Right renal cortex interstitium (tissue), 3 donors: ENCODE measurements around the gene RCVRN. TPM values are rescaled to one million over a fixed set of nuclear protein-coding genes. Genes with fewer than 3 reads are reported as not detected.
"Not testable (repeated sequence)": the region's sequence is repeated elsewhere in the genome, so short reads cannot be mapped to it uniquely, and the experiment has no call there.

ENCODE experiments used
- DNase-seq, 3 donors: peaks; one replicate each; pipeline ENCODE4 v3.0.0-alpha.2; 2013; ENCODE audit warnings: low read depth in 3 of 3, low spot score in 2 of 3
- polyA plus RNA-seq, 3 donors: library from polyadenylated mRNA; unstranded; fragments of 120-200 nt; gene quantifications; one replicate each; pipeline ENCODE4 v1.2.1, GENCODE V29; 2013; ENCODE audit not compliant: insufficient read length in 3 of 3

RCVRN gene
- polyA plus RNA-seq, 3 donors = 0.22 to 0.37 (median 0.22) TPM

DNA sequence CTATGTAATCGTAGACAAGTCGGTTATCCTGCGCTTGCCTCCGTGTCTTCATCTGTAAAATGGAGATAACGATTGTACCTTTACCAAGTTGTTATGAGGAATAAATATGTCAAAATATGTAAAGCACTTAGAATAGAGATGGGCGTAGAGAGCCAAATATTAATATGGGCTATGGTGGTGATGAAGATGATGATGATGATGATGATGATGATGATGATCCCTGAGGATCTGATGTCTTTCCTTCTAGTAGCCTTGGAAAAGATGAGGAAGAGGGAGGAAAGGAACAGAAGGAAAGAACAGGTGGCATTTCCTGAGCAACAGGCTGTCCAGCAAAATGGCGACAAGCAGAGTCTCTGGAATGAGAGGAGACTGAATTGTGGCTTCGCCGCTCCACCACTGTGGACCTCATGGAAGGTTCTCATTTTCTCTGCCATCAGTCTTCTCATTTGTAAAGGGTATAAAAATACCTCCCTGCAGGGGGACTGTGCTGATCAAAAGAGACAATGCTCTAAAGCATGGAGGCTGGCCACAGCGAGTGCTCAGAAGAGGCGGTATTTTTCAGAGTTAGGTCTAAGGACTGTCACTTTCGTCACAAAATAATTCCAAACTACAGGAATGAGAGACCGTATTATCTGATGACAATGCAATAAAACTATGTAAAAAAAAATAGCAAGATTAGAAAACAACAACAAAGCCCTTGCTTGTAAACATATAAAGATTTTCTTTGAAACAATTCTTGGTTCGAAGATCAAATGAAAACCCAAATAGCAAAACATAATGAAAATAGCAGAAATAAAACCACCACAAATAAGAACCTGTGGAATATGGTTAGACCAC lies 17.2 kb upstream of the RCVRN start:
- no peak for DNase-seq

DNA sequence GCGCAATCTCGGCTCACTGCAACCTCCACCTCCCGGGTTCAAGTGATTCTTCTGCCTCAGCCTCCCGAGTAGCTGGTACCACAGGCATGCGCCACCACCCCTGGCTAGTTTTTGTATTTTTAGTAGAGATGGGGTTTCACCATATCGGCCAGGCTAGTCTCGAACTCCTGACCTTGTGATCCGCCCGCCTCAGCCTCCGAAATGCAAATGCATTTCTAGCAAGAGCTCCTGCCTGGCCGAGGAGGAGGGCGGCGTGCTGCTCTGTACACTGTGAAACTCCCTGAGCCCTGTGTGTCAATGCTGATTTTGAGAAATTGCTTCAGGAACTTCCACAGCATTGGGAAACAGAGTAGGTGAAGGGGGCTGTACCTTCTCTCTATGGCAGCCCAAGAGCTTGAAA lies 16.1 kb upstream of the RCVRN start:
- DNase-seq = not testable (repeated sequence)

DNA sequence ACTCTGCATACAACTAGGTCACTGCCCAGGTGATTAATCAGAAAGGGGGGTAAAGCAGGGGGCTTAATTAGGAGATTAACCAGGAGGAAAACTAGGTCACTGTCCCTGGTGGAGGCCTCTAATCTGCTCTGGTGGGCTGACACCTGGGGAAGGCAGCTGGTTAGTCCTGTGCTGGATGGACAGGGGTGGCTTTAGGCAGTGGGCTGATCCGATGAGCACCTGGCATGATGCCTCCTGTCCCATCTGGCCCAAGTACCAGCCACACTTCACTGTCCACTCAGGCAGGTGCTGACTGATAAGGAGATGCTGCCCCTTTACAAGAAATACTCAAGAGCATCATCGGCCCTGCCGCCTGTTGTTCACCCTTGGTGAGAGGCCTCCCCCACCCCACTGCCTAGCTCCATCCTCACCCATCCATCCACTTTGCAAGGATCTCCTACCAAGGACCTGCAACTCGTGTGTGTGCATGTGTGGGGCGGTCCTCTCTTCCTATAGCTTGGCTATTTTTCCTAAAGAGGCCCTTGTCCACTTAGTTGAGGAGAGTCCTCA lies 13.8 kb upstream of the RCVRN start:
- no peak for DNase-seq

DNA sequence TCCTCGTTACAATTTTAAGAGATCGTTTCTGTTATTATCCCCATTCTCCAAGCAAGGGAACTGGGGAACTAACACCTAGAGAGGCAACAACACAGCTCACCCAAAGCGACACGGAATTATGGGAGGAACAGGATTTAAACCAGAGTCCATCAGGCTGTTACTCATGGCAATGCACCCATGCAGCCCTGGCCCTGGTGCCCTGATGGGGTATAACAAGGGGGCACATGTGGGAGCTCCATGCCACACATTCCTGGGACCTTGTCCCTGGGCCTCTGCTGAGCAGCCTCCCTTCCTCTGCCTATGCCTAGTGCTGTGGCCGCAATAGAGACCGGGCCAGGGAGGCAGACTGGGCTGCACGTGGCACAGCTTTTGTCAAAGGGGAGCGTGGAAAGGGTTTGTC lies 13.3 kb upstream of the RCVRN start:
- DNase-seq = no peak

DNA sequence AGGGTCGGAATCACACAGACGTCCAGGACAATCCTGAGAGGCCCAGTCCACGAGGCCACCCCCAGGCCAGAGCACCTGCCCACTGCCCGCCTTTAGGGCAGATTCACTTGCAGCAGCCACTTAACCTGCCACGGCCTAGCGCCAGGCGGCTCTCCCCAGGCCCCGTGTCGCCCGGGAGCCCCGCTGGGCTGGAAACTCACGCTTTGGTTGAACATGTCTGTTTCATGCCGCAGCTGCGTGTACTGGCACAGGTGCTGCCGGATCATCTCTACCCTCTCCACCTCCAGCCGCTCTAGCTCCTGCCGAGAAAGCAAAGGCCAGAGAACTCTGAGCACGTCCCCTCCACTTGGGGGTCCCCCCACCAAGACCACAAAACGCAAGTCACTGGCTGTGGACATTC lies 12.7 kb upstream of the RCVRN start:
- no peak for DNase-seq

GRCh38 chr17:9917131-9917530 lies 12.1 kb upstream of the RCVRN start:
- DNase-seq = no peak

DNA sequence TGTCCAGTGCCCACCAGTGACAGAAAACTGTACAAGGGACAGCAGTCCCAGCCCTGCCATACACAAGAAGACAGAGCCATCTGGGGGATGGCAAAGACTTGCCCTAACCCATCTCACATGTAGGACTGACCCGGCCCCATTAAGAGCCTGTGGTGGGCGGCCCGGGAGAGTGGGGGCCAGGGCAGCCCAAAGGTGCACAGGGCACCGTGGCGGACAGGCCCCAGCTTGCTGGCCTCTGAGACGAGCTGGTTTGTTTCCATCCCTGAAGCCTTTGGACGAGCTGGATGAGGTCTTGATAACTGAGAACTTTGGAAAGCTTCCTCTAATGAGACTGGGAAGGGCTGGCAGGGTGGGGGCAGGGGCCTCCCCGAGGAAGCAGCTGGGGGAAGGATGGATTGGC lies 11.0 kb upstream of the RCVRN start:
- DNase-seq = no peak

DNA sequence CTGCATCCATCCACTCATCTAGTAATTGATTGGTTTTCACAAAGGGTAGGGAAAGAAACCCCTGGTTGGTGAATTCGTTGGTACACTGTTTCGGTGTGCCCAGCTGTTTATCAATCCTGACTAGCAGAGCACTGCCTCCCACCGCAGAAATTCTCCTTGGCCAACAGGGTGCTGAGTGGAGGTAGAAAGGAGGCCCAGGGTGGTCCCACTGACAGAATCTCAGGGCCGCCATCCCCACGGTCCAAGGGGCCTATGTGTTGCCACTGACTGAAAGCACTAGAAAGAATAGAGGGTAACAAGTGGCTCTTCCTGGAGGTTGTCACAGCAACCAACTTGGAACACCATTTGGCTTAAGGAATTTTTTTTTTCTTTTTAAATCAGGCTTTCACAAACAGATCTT lies 8.4 kb upstream of the RCVRN start:
- no peak for DNase-seq

GRCh38 chr17:9912121-9913099 lies 7.3 kb upstream of the RCVRN start:
- DNase-seq = no peak

- no peak for DNase-seq
Measured at GRCh38 chr17:9911089-9911488, 6.0 kb upstream of the RCVRN start.

GRCh38 chr17:9908649-9909042 lies 3.6 kb upstream of the RCVRN start:
- DNase-seq = no peak

DNA sequence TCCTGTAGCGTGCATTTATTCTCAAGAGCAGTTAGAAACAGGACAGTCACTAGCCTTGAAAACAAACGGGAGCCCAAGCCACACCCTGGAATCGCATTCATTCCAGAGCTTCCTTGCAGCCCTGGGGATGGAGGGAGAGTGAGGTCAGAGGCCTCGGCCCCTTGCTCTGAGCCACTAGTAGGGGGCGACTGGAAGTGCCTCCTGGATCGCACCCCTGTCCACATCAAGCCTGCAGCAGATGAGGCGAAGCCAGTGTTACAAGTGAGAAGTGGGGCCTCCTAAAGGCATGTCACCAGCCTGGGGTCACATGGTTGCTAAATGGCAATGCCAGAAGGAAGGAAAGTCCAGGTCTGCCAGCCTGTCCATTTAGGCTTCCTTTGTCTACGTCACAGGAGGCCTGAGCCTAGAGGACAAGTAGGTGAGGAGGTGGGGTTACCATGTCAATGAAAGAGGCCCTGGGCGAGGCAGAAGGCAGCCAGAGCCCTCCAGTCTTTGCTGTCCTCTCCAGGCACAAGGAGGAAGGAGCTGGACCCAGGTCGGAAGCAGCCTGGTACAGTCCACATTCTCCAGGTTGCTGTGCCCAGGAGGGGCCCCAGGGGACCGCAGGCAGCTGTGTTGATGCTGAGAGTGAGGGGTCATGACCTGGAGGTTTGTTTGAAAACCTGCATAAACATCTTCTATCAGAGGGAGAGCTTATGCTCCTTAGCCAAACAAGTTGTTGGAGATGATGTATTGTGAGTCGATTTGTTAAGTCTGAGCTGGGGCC lies 3.0 kb upstream of the RCVRN start:
- DNase-seq = no peak

DNA sequence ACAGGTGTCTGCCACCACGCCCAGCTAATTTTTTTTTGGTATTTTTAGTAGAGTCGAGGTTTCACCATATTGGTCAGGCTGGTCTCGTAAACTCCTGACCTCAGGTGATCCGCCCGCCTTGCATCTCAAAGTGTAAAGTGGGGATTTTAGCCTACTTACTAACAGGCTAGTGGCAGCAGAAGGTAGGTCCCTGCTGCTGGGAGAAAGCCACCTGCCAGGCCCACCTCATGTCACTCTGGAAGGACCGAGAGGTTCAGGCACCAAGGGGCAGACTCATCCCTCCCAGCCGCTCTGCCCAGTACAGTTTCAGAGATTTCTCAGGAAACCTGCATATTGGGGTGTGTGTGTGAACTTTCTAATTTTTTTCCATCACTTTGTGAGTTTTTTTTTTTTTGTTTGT lies 2.1 kb upstream of the RCVRN start:
- DNase-seq = no peak

DNA sequence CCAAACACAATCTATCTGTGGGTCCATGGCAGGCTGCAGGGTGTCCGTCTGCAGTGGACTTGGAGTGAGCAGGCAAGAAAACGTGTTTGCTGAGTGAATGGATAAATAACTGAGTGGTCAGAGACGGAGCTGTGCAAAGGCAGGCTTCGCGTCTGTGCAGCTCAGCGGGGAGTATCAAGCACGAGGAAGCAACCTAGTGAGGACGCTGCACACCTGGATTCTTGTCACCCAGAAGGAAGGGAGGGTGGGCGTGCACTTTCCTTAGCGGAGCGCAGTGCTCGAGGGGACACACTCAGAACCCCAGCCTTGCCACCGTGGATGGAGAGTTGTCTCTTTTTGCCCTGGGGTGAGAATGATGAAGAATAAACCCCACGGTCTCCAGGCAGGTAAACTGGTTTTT lies 1.5 kb upstream of the RCVRN start:
- no peak for DNase-seq

- DNase-seq = no peak
Measured at GRCh38 chr17:9905902-9906301, 831 bp upstream of the RCVRN start.

DNA sequence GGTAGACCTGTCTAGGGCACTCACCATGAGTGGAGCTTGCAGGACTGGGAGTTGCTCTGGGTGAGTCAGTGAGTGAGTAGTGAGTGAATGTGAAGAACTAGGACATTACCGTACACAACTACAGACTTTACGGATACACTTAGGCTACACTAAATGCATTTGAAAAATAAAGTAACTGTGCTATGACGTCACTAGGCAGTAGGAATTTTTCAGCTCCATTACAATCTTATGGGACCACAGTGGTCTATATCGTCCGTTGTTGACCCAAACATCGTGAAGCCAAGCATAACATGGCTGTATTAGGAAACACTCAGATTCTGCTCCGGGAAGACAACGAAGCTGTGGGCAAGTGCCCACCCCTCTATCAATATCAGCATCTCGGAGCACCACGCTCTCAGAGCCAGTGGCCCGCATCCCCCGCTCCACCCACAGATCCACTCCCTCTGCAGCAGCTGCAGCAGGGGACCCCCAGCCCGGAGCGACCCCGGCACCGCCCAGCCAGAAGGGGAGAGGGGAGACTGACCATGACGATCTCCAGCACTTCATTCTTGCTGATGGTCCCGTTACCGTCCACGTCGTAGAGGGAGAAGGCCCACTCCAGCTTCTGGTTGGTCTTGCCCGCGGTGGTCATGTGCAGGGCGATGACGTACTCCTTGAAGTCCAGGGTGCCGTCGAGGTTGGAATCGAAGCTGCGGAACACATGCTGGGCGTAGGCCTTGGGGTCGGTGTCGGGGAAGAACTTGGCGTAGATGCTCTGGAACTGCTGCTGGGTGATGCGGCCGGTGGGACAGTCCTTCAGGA lies 594 bp downstream of the RCVRN start:
- no peak for DNase-seq

DNA sequence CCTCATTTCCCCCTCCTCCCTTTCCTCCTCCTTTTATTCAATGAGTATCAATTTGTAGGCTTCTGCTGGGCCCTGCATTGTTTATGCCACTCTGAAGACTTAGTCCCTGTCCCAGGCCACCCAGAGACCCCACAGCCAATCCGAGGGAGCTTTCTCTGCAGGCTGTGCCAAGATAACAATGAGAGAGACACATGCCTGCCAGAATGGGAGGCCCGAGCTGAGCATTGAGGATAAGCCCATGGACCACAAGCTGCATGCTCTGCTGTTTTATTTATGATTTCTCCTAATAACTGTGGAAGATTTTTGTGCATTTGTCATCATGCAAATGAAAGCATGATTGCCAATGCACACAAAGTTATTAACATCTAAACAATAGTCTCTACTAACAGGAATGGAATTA lies 3.0 kb downstream of the RCVRN start:
- no peak for DNase-seq

DNA sequence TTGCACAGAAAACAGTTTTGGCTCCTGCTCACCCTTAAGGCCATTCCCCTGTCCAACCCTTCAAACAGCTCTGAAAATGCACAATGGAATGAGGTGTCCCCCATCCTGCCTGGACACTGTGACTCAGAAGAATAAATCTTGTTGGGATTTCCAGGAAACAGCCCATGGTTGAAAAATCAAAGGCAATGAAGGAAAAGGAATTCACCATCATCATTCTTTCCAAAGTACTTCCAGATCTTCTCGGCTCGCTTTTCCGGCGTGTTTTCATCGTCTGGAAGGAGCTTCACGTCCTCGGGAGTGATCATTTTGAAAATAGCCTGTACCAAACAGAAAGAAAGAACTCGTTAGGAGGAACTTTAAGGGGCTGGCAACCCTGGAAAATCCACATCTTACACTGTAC lies 4.3 kb downstream of the RCVRN start:
- DNase-seq = no peak

GRCh38 chr17:9900044-9900594 lies 5.0 kb downstream of the RCVRN start:
- no peak for DNase-seq
